Measurements from ENCODE around the gene MKX. TPM values are rescaled to one million over a fixed set of nuclear protein-coding genes. Genes with fewer than 3 reads are reported as not detected.
"Not testable (repeated sequence)": the region's sequence is repeated elsewhere in the genome, so short reads cannot be mapped to it uniquely, and the experiment has no call there.

Gene MKX
- total RNA-seq, 1 donor from 2014 or later, result 0.55 TPM

- DNase-seq (ENCODE audit: low spot score), result no peak
These were observed 50.5 kb downstream of the MKX start for GRCh38 chr10:27695088-27695487.

- DNase-seq (ENCODE audit: low spot score), result no peak
These were observed 53.0 kb downstream of the MKX start for GRCh38 chr10:27692663-27693062.

GRCh38 chr10:27688991-27689390 is 56.6 kb downstream of the MKX start:
- DNase-seq (ENCODE audit: low spot score), result no peak

- DNase-seq (ENCODE audit: low spot score), result no peak
These were observed 57.3 kb downstream of the MKX start for GRCh38 chr10:27688276-27688675.

GRCh38 chr10:27687743-27688142 is 57.9 kb downstream of the MKX start:
- no peak for DNase-seq (ENCODE audit: low spot score)

GRCh38 chr10:27687326-27687725 is 58.3 kb downstream of the MKX start:
- DNase-seq (ENCODE audit: low spot score), result no peak

GRCh38 chr10:27685681-27686080 is 59.9 kb downstream of the MKX start:
- DNase-seq (ENCODE audit: low spot score), result no peak

GRCh38 chr10:27683226-27683625 is 62.4 kb downstream of the MKX start:
- no peak for DNase-seq (ENCODE audit: low spot score)

- DNase-seq (ENCODE audit: low spot score), result not testable (repeated sequence)
These were observed 63.8 kb downstream of the MKX start for GRCh38 chr10:27681795-27682194.

- no peak for DNase-seq (ENCODE audit: low spot score)
These were observed 64.7 kb downstream of the MKX start for GRCh38 chr10:27680691-27681605.

- DNase-seq (ENCODE audit: low spot score), result no peak
These were observed 65.5 kb downstream of the MKX start for GRCh38 chr10:27680006-27680557.

- no peak for DNase-seq (ENCODE audit: low spot score)
These were observed 66.2 kb downstream of the MKX start for GRCh38 chr10:27679369-27679912.

- no peak for DNase-seq (ENCODE audit: low spot score)
These were observed 67.5 kb downstream of the MKX start for GRCh38 chr10:27678166-27678565.

GRCh38 chr10:27673065-27673464 is 72.6 kb downstream of the MKX start:
- DNase-seq (ENCODE audit: low spot score), result no peak

- no peak for DNase-seq (ENCODE audit: low spot score)
These were observed 73.8 kb downstream of the MKX start for GRCh38 chr10:27671821-27672220.

GRCh38 chr10:27664461-27664860 is 81.2 kb downstream of the MKX start:
- DNase-seq (ENCODE audit: low spot score), result no peak

GRCh38 chr10:27663621-27664020 is 82.0 kb downstream of the MKX start:
- no peak for DNase-seq (ENCODE audit: low spot score)

GRCh38 chr10:27661514-27662286 is 83.9 kb downstream of the MKX start:
- no peak for DNase-seq (ENCODE audit: low spot score)

- no peak for DNase-seq (ENCODE audit: low spot score)
These were observed 84.9 kb downstream of the MKX start for GRCh38 chr10:27660711-27661110.

GRCh38 chr10:27660268-27660667 is 85.4 kb downstream of the MKX start:
- DNase-seq (ENCODE audit: low spot score), result no peak

GRCh38 chr10:27659786-27660185 is 85.8 kb downstream of the MKX start:
- DNase-seq (ENCODE audit: low spot score), result no peak

- DNase-seq (ENCODE audit: low spot score), result no peak
These were observed 86.8 kb downstream of the MKX start for GRCh38 chr10:27658788-27659187.

All from mesenteric fat pad (tissue), 1 donor.